Left cardiac atrium (tissue), 4 donors: Measurements from ENCODE around the gene KIR3DL2. TPM values are rescaled to one million over a fixed set of nuclear protein-coding genes. Genes with fewer than 3 reads are reported as not detected.
"Not testable (repeated sequence)": the region's sequence is repeated elsewhere in the genome, so short reads cannot be mapped to it uniquely, and the experiment has no call there.

ENCODE experiments used
- ATAC-seq, 2 donors: fragments of 200-7000 bp; cut with Tn5 transposase; one replicate each; pipeline ENCODE4 v1.9.1; 2020; ENCODE audit warnings: mild to moderate bottlenecking in 2 of 2, moderate library complexity in 2 of 2
- DNase-seq: peaks from one replicate; pipeline ENCODE4 v3.0.0-alpha.2; 2020
- intact Hi-C, 2 donors: fragments of 100-400 bp; cut with DNase I; formaldehyde crosslinking; loops; one replicate each; pipeline versions ENCODE4 v1.14.1 to v1.15.1; 2022 to 2023
- total RNA-seq, 2 donors: library from RNA; stranded (reverse); fragmentation: NEBNext Ultra II Directional; extraction: Animal tissue kit (Norgen Biotek cat#: 25700); gene quantifications; one replicate each; pipeline ENCODE4 v1.2.1, GENCODE V29; 2021
- donor health status: DM: no; HTN: yes; CAD: no.
- donor health status: DM: no; HTN: yes; CAD: no; lungs with severe emphysema.
- donor health status: DM: yes; HTN: yes; CAD: no.
- donor health status: Dilated cardiomyopathy.

The KIR3DL2 gene
- total RNA-seq, 2 donors from 2014 or later = not detected

DNA sequence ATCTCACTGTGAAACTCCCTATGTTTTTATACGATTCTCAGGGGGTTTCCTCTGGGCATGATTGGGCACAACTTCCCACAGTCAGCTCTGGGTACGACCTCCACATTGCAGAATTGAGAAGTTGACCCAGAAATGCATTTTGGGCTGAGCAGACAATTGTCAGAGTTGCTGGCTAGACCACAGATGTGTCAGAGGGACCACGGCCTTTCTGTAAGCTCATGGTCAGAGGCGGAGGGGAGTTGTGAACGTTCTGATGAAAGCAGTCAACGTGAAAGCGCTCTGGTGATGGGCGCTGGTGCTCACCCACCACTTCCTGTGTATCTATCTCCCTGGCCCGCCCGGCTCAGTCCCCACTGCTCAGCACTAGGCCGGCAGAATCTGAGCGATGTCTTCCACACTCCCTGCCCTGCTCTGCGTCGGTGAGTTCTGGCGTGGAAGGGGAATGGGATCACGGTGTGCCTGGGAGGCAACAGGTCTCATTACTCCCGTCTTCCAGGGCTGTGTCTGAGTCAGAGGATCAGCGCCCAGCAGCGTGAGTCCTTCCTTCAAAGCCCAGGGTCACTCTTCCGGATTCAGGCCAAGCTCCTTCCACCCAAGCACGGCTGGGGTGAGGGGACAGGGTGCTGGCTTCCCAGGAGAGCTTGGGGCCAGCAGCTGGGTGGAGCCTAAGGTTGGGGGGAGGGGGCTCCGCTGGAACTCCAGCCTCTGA lies 55.7 kb downstream of the KIR3DL2 start, which contains the start of gene NCR1:
Gene NCR1, plus strand, starts transcription at position 346 of the 709 bp plus-strand sequence. Its CDS starts 40 bp downstream, at position 386.
- intact Hi-C loops = no loop called here
- ATAC-seq = no peak
- no peak for DNase-seq

DNA sequence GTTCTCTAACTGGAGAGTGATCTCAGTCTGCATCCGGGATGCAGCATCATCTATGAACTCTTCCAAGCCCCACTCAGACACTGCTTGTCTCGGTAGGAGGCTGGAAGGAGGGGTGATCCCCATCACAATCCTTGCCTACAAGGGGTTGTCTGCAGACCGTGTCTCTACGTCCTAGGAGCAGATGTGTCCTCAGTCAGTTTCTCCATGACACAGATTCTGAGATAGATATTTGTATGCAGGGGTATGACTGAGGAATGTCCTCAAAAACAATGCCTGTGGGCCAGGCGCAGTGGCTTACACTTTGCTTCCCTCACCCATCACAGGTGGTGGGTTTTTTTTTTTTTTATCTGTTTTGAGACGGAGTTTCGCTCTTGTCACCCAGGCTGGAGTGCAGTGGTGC lies 56.6 kb downstream of the KIR3DL2 start:
- intact Hi-C loops = no loop called here
- DNase-seq (no peak), ATAC-seq (no peak)

DNA sequence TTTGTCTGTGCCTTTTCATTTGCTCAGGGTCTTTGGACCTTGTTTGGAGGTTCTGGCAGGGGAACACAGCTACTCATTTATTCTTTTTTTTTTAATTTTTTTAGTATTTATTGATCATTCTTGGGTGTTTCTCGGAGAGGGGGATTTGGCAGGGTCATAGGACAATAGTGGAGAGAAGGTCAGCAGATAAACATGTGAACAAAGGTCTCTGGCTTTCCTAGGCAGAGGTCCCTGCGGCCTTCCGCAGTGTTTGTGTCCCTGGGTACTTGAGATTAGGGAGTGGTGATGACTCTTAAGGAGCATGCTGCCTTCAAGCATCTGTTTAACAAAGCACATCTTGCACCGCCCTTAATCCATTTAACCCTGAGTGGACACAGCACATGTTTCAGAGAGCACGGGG lies 57.7 kb downstream of the KIR3DL2 start:
- intact Hi-C loops = not testable (repeated sequence)

More for the DNA sequence above, 57.7 kb downstream of the KIR3DL2 start:
- not testable (repeated sequence) for ATAC-seq, DNase-seq

Other genes with a start within 250 kb of the KIR3DL2 start
- 1 to 10 TPM; 3.1 to 4.2 TPM for gene LILRB1, start 220.0 kb upstream of the KIR3DL2 start, total RNA-seq
- 10 to 100 TPM in 1 of 2 donors, 1 to 10 TPM in 1; 5.7 to 11.8 TPM for gene LILRB4, start 187.5 kb upstream of the KIR3DL2 start, total RNA-seq
- gene KIR3DL3, start 126.0 kb upstream of the KIR3DL2 start, total RNA-seq = not detected
- gene KIR2DL3, start 111.9 kb upstream of the KIR3DL2 start, total RNA-seq = not detected
- not detected for gene KIR2DL1, start 80.7 kb upstream of the KIR3DL2 start, total RNA-seq
- not detected for gene KIR2DL4, start 46.8 kb upstream of the KIR3DL2 start, total RNA-seq
- not detected for gene KIR3DL1, start 34.0 kb upstream of the KIR3DL2 start, total RNA-seq
- gene KIR2DS4, start 17.8 kb upstream of the KIR3DL2 start, total RNA-seq = not detected
- gene FCAR, start 23.8 kb downstream of the KIR3DL2 start, total RNA-seq = under 1 TPM; 0.65 to 0.77 TPM
- gene NCR1, start 55.7 kb downstream of the KIR3DL2 start, total RNA-seq = not detected
- gene NLRP7, start 97.1 kb downstream of the KIR3DL2 start, total RNA-seq = not detected
- gene NLRP2, start 115.9 kb downstream of the KIR3DL2 start, total RNA-seq = under 1 TPM in 1 of 2 donors, not detected in 1; 0.88 TPM
- under 1 TPM; 0.13 to 0.24 TPM for gene GP6, start 187.8 kb downstream of the KIR3DL2 start, total RNA-seq
- 10 to 100 TPM; 33.9 to 41.1 TPM for gene RDH13, start 212.7 kb downstream of the KIR3DL2 start, total RNA-seq
- gene EPS8L1, start 225.4 kb downstream of the KIR3DL2 start, total RNA-seq = 1 to 10 TPM; 2.2 to 3.7 TPM